NT2/D1 (cell line): ENCODE data around the gene TMEM208.

Experiments used
- SUZ12 ChIP-seq: IDR thresholded peaks from 2 replicates; pipeline ENCODE4 v1.6.1; 2011; ENCODE audit not compliant: insufficient read length, insufficient read depth; ENCODE audit errors: extremely low read depth
- YY1 ChIP-seq: IDR thresholded peaks from 2 replicates; pipeline ENCODE4 v1.6.1; 2011; ENCODE audit not compliant: insufficient read length, insufficient read depth
- ZNF274 ChIP-seq: IDR thresholded peaks from 2 replicates; pipeline ENCODE4 v1.6.1; 2011; ENCODE audit warnings: mild to moderate bottlenecking, low read depth, low read length

- TF ChIP-seq YY1 = no peak
- no peak for TF ChIP-seq SUZ12
- TF ChIP-seq ZNF274 = no peak
These were observed 51.3 kb downstream of the TMEM208 start for GRCh38 chr16:67277999-67278772.
